Neuron (in vitro differentiated cells): ENCODE results near the gene RBFOX2.
"Not testable (repeated sequence)": the region's sequence is repeated elsewhere in the genome, so short reads cannot be mapped to it uniquely, and the experiment has no call there.

Experiments used
- H2AFZ ChIP-seq: one replicate; pipeline ENCODE4 v1.6.1; 2013; ENCODE audit warnings: low read depth, mild to moderate bottlenecking, inconsistent platforms, low read length, moderate library complexity
- H3K27me3 ChIP-seq: one replicate; pipeline ENCODE4 v1.6.1; 2013; ENCODE audit warnings: low read length; ENCODE audit not compliant: insufficient read depth
- H3K36me3 ChIP-seq: one replicate; pipeline ENCODE4 v1.6.1; 2013; ENCODE audit warnings: low read length; ENCODE audit not compliant: insufficient read depth
- H3K4me1 ChIP-seq: one replicate; pipeline ENCODE4 v1.6.1; 2013; ENCODE audit warnings: low read length; ENCODE audit not compliant: insufficient read depth
- H3K4me3 ChIP-seq: 2 replicates; pipeline ENCODE4 v1.5.1; 2013; ENCODE audit warnings: mild to moderate bottlenecking, low read length, moderate library complexity
- H3K9me3 ChIP-seq: one replicate; pipeline ENCODE4 v1.6.1; 2013; ENCODE audit warnings: low read length

The RBFOX2 gene

DNA sequence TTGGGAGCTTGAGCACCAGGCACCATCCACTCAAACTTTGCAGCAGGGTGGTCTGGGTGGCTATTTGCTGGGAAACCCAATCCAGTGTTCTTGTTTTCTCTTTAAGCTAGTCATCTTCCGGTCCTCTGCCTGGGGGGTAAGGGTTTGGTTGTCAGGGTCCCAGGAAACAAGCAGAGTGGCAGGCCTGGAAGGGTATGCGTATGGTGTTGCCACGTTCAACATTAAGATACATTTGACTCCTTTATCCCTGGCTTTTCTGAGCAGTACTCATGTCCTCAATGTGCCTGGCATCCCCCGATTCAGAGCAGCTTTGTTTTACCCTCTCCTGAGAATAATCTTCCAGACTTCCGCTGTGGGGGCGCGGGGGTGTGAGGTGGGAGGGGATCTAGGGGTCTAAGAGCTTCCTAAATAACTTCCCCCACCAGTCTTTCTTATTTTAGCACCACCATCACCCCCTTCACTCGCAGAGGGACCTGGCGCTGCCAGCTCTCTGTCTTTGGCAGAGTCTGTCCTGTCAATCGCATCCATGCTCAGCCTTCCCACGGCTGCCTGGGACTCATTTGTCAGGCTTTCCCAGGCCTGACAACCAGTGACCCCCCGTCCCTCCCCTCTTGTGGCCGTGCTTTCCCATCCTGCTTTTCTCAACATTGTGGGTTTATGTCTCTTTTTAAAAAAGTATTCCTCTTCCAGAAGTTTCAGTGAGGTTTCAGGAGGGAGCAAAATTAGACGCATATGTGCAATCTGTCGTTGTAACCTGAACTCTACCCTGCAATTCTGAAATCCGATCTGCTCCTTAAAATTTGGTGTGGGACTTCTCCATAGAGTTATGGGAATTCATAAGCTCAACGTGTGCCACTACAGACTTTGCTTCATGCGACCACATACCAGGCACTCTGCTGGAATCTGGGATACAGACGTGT, 27.0 kb upstream of the RBFOX2 start:
- Histone ChIP-seq H3K4me3 (no peak overlapping the region), H3K27me3 (no peaks in the 10 kb centered on the region), H3K9me3 (no peaks in the 10 kb centered on the region), H3K36me3 (no peaks in the 10 kb centered on the region), H2AFZ (peak overlapping the region; percentile 17), H3K4me1 (no peaks in the 10 kb centered on the region)

DNA sequence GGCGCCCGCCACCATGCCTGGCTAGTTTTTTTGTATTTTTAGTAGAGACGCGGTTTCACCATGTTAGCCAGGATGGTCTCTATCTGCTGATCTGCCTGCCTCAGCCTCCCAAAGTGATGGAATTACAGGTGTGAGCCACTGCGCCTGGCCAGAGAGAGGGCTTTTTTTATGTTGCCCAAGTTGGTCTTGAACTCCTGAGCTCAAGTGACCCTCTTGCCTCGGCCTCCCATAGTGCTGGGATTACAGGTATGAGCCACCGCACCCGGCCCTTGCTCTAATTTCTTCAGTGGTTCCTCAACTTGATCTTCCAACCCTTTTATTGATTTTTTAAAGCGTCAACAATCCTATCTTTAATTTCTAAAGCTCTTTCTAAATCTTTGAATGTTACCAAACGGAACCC, 25.8 kb upstream of the RBFOX2 start:
- H3K27me3 ChIP-seq, H3K4me1 ChIP-seq, H3K4me3 ChIP-seq, H3K36me3 ChIP-seq, H2AFZ ChIP-seq, H3K9me3 ChIP-seq: not testable (repeated sequence)

DNA sequence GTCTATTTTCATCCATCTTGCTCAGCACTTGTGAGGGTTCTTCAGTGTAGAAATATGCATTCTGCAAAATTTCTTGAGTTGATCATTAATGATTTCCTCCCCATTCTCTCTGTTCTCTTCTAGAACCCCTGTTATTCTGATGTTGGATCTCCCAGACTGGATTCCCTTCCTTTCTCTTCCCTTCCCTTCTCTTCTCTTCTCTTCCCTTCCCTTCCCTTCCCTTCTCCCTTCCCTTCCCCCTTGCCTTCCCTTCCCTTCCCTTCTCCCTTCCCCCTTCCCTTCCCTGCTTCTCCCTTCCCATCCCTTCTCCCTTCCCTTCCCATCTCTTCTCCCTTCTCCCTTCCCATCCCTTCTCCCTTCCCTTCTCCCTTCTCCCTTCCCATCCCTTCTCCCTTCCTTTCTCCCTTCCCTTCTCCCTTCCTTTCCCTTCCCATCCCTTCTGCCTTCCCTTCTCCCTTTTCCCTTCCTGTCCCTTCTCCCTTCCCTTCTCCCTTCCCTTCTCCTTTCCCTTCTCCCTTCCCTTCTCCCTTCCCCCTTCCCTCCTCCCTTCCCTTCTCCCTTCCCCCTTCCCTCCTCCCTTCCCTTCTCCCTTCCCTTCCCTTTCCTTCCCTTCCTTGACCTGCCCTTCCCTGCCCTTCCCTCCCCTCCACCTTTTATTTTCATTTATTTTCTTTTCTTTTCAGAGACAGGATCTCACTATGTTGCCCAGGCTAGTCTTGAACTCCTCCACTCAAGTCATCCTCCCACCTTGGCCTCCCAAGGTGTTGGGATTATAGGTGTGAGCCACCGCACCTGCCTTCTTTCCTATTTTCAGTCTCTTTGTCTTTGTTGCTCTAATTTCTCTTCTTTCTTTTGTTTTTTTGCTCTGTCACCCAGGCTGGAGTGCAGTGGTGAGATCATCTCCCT, 24.9 kb upstream of the RBFOX2 start:
- H3K9me3 ChIP-seq: no peaks in the 10 kb centered on the region
- H2AFZ ChIP-seq: no peak overlapping the region
- no peaks in the 10 kb centered on the region for H3K36me3 ChIP-seq
- H3K4me3 ChIP-seq: no peak overlapping the region
- H3K4me1 ChIP-seq: no peaks in the 10 kb centered on the region
- H3K27me3 ChIP-seq: no peaks in the 10 kb centered on the region

DNA sequence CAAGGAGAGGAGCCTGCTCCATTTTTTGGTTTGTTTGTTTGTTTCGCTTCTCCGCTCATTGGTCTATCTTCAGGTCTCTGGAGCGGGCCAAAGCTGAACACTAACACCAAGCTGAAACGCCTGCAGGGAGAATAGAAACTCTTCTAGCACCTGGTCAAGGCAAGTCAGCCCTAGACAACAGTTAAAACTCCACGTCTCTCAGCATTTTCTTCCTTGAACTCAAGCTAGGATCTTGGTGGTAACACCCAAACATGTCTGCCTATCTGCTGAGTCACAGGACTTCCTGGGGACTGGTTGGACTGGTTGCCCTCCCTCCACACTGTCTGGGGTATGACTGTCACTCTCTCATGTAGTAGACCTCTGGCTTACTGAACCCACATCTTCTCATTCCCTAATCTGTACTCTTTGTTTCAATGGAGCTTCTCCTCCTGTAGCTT, 23.9 kb upstream of the RBFOX2 start:
- Histone ChIP-seq H2AFZ (no peak overlapping the region), H3K36me3 (no peaks in the 10 kb centered on the region), H3K4me1 (no peaks in the 10 kb centered on the region), H3K27me3 (no peaks in the 10 kb centered on the region), H3K4me3 (no peak overlapping the region), H3K9me3 (no peaks in the 10 kb centered on the region)

DNA sequence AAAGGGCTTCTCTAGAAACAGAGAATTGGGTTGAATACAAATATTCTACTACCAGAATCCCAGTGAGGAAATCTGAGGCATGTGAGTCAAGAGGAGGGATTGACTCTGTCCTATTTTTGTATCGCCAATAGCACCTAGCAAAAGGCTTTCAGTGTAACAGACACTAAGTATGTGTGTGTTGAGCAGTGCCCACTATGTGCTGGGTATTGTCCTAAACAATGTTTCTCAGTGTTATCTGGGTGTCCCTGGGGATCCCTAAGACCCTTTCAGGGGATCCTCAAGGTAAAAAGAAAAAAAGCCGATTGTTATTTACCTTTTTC, 21.0 kb upstream of the RBFOX2 start:
- H3K4me1 ChIP-seq: no peaks in the 10 kb centered on the region
- H3K36me3 ChIP-seq: no peaks in the 10 kb centered on the region
- no peaks in the 10 kb centered on the region for H3K9me3 ChIP-seq
- no peak overlapping the region for H3K4me3 ChIP-seq
- no peaks in the 10 kb centered on the region for H3K27me3 ChIP-seq
- H2AFZ ChIP-seq: no peak overlapping the region

DNA sequence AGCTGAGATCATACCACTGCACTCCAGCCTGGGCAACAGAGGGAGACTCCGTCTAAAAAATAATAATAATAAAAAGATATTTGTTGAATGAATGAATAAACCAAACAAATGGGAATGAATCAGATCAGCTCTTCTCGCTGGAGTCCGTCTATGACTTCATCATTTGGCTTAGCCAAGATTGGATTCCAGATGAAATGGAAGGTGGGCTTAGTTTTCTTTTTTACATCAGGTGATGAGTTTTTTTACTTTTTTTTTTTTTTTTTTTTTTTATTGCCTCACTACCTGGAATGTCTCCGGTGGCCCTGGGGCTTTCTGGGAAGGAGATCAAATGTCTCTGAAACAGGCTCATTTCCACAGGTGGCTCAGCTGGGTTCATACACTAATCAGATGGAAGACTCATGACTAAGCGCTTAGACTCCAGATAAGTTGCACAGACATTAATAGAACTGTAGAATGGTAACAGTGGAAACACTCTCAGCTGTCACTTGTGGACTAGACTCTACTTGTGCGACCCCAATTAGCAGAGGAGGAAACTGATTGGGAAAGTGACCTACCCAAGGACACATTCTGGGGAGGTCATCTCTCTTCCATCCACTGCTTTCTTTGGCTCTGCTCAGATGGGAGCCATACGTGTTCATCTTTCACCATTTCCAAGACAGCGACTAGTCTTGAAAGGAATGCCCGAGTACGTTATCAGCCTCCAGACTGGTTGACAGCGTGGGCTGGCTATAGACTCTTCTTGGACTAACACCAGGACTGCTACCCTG, 20.5 kb upstream of the RBFOX2 start:
- H2AFZ ChIP-seq: no peak overlapping the region
- H3K27me3 ChIP-seq: no peaks in the 10 kb centered on the region
- H3K9me3 ChIP-seq: no peaks in the 10 kb centered on the region
- H3K36me3 ChIP-seq: no peaks in the 10 kb centered on the region
- H3K4me3 ChIP-seq: no peak overlapping the region
- H3K4me1 ChIP-seq: no peaks in the 10 kb centered on the region

DNA sequence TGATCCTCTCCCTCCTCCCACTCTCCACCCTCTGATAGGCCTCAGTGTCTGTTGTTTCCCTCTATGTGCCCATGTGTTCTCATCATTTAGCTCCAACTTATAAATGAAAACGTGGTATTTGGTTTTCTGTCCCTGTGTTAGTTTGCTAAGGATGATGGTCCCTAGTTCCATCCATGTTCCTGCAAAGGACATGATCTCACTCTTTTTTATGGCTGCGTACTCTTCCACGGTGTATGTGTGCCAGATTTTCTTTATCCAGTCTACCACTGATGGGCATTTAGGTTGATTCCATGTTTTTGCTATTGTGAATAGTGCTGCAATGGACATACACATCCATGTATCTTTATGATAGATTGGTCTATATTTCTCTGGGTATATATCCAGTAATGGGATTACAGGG, 15.9 kb upstream of the RBFOX2 start:
- H2AFZ ChIP-seq, H3K4me1 ChIP-seq, H3K9me3 ChIP-seq, H3K36me3 ChIP-seq, H3K27me3 ChIP-seq, H3K4me3 ChIP-seq: not testable (repeated sequence)

DNA sequence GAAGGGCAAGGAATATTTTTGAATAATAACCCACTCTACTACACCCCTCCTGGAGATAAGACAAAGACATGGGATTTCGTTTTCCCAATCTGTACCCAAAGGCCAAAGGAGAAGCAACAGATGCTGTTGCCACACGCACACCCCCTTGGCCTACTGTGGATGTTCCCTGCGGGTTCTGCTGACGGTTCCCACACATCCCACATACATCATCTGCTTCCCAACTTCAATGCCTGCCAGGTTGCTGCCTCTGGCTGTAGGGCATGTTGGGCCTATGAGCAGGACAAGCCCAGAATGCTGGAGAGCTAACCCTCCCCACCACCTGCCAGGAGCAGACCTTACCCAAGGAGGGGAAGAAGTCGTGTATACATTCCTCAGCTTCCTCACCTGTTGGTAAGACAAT, 13.6 kb upstream of the RBFOX2 start:
- Histone ChIP-seq H2AFZ (no peak overlapping the region), H3K4me3 (no peak overlapping the region), H3K4me1 (no peaks in the 10 kb centered on the region), H3K9me3 (no peaks in the 10 kb centered on the region), H3K27me3 (no peaks in the 10 kb centered on the region), H3K36me3 (no peaks in the 10 kb centered on the region)

DNA sequence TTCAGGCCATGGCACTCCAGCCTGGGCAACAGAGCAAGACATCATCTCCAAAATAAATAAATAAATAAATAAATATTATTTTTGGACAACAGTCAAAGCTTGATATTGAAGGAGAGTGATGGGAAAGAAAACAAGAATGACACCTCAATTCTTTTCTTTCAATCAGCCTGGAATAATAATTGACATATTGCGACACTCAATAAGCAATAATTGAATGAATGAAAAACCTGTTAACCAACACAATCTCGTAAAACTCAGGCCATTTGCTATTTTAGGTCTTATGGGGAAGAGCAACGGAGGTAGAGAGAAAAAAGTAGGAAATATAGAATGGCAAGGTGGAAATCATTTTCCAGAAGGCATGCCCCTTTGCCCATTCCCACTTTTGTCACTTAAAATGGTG, 10.5 kb upstream of the RBFOX2 start:
- Histone ChIP-seq H3K4me3 (no peak overlapping the region), H3K27me3 (no peaks in the 10 kb centered on the region), H3K9me3 (no peaks in the 10 kb centered on the region), H3K4me1 (peaks cover 13% of the 10 kb centered on the region), H2AFZ (no peak overlapping the region), H3K36me3 (no peaks in the 10 kb centered on the region)

DNA sequence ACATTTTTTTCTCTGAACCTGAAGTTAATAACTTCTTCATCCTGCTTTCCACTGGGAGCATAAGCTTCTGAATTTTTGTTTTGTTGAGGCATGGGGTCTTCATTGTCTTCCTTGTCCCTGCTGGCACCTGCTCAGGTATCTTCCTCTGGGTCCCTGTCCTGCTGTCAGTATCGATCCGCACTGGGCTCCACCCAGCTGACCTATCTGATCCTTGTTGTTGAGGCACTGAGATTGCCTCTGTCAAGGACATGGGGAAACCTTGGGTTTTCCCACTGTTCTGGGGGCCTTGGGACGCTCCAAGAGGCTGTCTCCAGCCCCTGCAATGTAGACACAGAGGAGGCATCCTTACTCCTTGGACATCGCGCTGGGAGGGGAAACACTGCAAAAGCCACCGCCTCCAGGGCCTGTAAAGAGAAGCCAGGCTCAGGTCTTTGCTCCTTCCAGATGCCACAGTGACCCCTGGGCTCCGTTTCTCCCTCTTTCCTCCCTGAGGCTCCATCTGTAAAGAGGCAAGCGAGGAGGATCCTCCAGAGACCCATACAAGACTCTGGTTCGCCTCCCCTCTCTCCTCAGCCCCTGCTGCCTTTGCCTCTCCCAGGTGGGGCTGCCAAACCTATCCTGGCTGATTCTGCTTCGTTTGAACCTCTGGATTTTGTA, 8.6 kb upstream of the RBFOX2 start:
- H3K36me3 ChIP-seq: no peaks in the 10 kb centered on the region
- H3K4me3 ChIP-seq: no peak overlapping the region
- H3K4me1 ChIP-seq: peaks cover 13% of the 10 kb centered on the region
- H3K9me3 ChIP-seq: no peaks in the 10 kb centered on the region
- no peaks in the 10 kb centered on the region for H3K27me3 ChIP-seq
- H2AFZ ChIP-seq: no peak overlapping the region

DNA sequence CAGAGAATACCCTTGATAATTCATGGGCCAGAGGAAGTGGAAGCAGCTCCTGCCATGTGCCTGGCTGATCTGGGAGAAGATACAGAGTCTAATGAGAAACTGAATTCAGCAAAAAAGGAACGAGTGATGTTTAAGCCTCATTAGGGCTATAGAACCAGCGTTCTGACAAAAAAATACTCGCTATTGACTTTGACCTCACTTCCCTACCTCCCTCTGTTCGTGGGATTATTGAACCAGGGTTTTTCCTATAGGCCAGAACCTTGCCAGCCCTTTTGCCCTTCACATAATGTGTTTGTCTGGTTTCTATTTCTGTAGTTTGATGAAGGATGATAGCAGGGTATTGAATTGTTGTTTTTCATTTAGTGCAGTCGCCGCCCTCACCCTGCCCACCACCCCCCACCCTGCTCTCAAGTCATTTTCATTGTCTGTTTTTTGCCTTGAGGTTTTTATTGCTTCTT, 7.6 kb upstream of the RBFOX2 start:
- no peaks in the 10 kb centered on the region for H3K27me3 ChIP-seq
- no peaks in the 10 kb centered on the region for H3K9me3 ChIP-seq
- no peaks in the 10 kb centered on the region for H3K36me3 ChIP-seq
- peak overlapping the region; percentile 3 for H2AFZ ChIP-seq
- peaks cover 13% of the 10 kb centered on the region for H3K4me1 ChIP-seq
- H3K4me3 ChIP-seq: no peak overlapping the region

DNA sequence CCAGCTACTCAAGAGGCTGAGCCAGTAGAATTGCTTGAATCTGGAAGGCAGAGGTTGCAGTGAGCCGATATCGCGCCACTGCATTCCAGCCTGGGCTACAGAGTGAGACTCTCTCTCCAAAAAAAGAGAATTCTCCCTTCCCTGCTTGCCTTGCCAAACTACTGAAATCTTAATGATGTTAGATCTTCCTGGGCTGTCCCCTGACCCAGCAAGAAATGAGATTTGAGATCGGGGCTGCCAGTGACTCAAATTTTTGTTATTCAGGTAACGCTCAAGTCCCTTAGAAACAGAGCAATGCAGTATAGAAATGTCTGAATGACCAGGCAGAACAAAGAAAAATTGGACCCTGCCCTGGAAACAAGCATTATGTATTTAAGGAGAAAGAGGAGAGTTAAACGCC, 4.0 kb upstream of the RBFOX2 start:
- H2AFZ ChIP-seq: no peak overlapping the region
- H3K9me3 ChIP-seq: no peaks in the 10 kb centered on the region
- H3K4me3 ChIP-seq: no peak overlapping the region
- H3K36me3 ChIP-seq: no peaks in the 10 kb centered on the region
- no peaks in the 10 kb centered on the region for H3K27me3 ChIP-seq
- peaks cover 13% of the 10 kb centered on the region for H3K4me1 ChIP-seq
